Suprapubic skin (tissue), 4 donors: ENCODE results near the gene PSAP.

Experiments
- POLR2A ChIP-seq, 2 donors: fragments of 450-650 bp; IDR thresholded peaks; one replicate each; pipeline ENCODE4 v1.6.1; 2017; ENCODE audit warnings: antibody characterized with exemption in 2 of 2, mild to moderate bottlenecking in 2 of 2, moderate library complexity in 2 of 2
- POLR2AphosphoS5 ChIP-seq, 3 donors: sonication (generic); formaldehyde crosslinking; IDR thresholded peaks; one replicate each; pipeline ENCODE4 v1.6.1; 2017; ENCODE audit warnings: antibody characterized with exemption in 3 of 3
- TF ChIP-seq, protein P1 (sequence below), 2 donors: fragments of 200-600 bp in 1 of 2; fragments of 450-650 bp in 1 of 2; sonication (generic) in 1 of 2; IDR thresholded peaks; one replicate each; pipeline ENCODE4 v1.5.1; 2016 to 2019; ENCODE audit warnings: antibody characterized with exemption in 2 of 2, mild to moderate bottlenecking in 1 of 2, moderate library complexity in 1 of 2

DNA sequence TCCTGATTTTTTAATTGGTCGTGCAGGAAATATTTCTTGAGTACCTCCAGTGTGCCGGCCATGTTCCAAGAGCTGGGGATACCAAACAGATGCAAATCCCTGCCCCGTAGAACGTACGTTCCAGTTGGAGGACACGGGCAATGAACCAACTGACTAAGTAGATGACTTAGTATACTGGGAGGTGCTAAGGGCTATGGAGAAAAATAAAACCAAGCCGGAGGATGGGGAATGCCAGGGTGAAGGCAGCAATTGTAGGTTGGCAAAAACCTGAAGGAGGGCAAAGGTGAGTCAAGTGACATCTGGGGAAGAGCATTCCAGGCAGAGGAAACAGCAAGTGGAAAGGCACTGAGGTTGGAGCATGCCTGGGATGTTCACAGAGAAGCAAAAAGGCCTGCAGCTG is 70.9 kb downstream of the PSAP start:
- TF ChIP-seq POLR2AphosphoS5 (IDR thresholded peaks at IDR 0.05) (no peak), POLR2A (IDR thresholded peaks at IDR 0.05) (no peak)
- TF ChIP-seq, protein P1, sequence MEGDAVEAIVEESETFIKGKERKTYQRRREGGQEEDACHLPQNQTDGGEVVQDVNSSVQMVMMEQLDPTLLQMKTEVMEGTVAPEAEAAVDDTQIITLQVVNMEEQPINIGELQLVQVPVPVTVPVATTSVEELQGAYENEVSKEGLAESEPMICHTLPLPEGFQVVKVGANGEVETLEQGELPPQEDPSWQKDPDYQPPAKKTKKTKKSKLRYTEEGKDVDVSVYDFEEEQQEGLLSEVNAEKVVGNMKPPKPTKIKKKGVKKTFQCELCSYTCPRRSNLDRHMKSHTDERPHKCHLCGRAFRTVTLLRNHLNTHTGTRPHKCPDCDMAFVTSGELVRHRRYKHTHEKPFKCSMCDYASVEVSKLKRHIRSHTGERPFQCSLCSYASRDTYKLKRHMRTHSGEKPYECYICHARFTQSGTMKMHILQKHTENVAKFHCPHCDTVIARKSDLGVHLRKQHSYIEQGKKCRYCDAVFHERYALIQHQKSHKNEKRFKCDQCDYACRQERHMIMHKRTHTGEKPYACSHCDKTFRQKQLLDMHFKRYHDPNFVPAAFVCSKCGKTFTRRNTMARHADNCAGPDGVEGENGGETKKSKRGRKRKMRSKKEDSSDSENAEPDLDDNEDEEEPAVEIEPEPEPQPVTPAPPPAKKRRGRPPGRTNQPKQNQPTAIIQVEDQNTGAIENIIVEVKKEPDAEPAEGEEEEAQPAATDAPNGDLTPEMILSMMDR (IDR thresholded peaks at IDR 0.05): no peak
